Measurements from ENCODE around the gene WARS2. TPM values are rescaled to one million over a fixed set of nuclear protein-coding genes. Genes with fewer than 3 reads are reported as not detected.
"Not testable (repeated sequence)": the region's sequence is repeated elsewhere in the genome, so short reads cannot be mapped to it uniquely, and the experiment has no call there.

Gene WARS2
- total RNA-seq, 4 donors from 2014 or later, result 13.3 to 28.1 (median 16.2) TPM

DNA sequence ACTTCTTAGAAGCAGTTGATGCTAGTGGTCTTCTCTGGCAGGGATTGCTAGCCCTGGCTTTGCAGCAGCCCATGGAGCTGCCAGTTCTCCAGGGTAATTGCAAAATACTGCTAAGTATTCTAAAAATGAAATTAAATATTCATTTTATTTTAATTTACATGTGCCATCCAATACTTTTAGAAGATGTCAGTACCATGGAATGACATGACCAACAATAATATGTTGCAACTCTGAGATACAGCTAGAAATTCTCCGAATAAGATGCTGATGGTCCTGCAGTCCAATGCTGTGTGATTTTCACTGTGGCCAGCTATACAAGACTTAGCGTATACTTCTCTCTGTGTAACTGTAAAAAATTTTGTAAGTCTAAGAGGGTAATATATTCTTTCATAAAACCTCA is 20.0 kb upstream of the WARS2 start:
- TF ChIP-seq POLR2A (IDR thresholded peaks at IDR 0.05), result no peak
- TF ChIP-seq POLR2AphosphoS5 (IDR thresholded peaks at IDR 0.05), result no peak
- no peak for TF ChIP-seq EP300 (IDR thresholded peaks at IDR 0.05)
- TF ChIP-seq, protein P1, sequence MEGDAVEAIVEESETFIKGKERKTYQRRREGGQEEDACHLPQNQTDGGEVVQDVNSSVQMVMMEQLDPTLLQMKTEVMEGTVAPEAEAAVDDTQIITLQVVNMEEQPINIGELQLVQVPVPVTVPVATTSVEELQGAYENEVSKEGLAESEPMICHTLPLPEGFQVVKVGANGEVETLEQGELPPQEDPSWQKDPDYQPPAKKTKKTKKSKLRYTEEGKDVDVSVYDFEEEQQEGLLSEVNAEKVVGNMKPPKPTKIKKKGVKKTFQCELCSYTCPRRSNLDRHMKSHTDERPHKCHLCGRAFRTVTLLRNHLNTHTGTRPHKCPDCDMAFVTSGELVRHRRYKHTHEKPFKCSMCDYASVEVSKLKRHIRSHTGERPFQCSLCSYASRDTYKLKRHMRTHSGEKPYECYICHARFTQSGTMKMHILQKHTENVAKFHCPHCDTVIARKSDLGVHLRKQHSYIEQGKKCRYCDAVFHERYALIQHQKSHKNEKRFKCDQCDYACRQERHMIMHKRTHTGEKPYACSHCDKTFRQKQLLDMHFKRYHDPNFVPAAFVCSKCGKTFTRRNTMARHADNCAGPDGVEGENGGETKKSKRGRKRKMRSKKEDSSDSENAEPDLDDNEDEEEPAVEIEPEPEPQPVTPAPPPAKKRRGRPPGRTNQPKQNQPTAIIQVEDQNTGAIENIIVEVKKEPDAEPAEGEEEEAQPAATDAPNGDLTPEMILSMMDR (IDR thresholded peaks at IDR 0.05), result no peak
- Histone ChIP-seq H3K27ac (peak overlapping the region; percentile 49), H3K27me3 (no peaks in the 10 kb centered on the region), H3K9me3 (no peaks in the 10 kb centered on the region), H3K36me3 (peaks cover 32% of the 10 kb centered on the region), H3K4me3 (no peak overlapping the region), H3K4me1 (no peaks in the 10 kb centered on the region)
- 78% methylated on average over 2 of the region's 2 CpGs for WGBS
- no peak for DNase-seq (ENCODE audit: low spot score in 2 of 2)

- TF ChIP-seq POLR2AphosphoS5 (IDR thresholded peaks at IDR 0.05) (no peak), EP300 (IDR thresholded peaks at IDR 0.05) (no peak), POLR2A (IDR thresholded peaks at IDR 0.05) (no peak)
- peaks cover 32% of the 10 kb centered on the region for H3K36me3 ChIP-seq
- no peaks in the 10 kb centered on the region for H3K27me3 ChIP-seq
- 67% methylated on average over 2 of the region's 2 CpGs for WGBS
- no peaks in the 10 kb centered on the region for H3K9me3 ChIP-seq
- H3K27ac ChIP-seq, result peak overlapping the region; percentile 49
- H3K4me1 ChIP-seq, result no peaks in the 10 kb centered on the region
- no peak overlapping the region for H3K4me3 ChIP-seq
- no peak for DNase-seq (ENCODE audit: low spot score in 2 of 2)
Measured at GRCh38 chr1:119159966-119160365, 19.5 kb upstream of the WARS2 start.

DNA sequence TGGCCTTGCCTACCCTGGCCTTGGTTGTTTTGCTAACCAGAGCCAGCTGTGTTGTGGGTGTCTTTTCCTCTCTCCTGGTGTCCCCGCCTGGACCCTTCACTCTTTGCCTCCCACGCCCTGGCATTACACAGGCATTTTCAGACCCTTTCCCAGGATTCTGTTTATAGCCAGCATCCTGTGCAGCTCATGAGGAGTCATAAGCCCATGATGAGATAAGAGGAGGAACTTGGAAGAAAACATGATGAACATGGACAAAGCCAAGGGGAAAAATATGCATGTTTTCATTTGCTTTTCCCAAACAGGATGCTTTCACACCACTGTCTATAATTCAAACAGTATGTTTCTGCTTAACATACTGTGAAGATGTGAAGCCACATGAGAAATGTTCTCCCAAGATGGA is 18.7 kb upstream of the WARS2 start:
- DNase-seq (ENCODE audit: low spot score in 2 of 2), result no peak
- H3K36me3 ChIP-seq, result peaks cover 32% of the 10 kb centered on the region
- WGBS, result 59% methylated on average over 2 of the region's 2 CpGs
- H3K27ac ChIP-seq, result peak overlapping the region; percentile 70
- no peaks in the 10 kb centered on the region for H3K4me1 ChIP-seq
- no peak for TF ChIP-seq POLR2A (IDR thresholded peaks at IDR 0.05)
- TF ChIP-seq EP300 (IDR thresholded peaks at IDR 0.05), result no peak
- TF ChIP-seq, protein P1 (IDR thresholded peaks at IDR 0.05), result no peak
- no peak for TF ChIP-seq POLR2AphosphoS5 (IDR thresholded peaks at IDR 0.05)
- no peaks in the 10 kb centered on the region for H3K9me3 ChIP-seq
- no peaks in the 10 kb centered on the region for H3K27me3 ChIP-seq
- H3K4me3 ChIP-seq, result no peak overlapping the region

- whole genome bisulfite sequencing, result 98% methylated on average over 6 of the region's 6 CpGs
- not testable (repeated sequence) for H3K9me3 ChIP-seq; H3K27ac ChIP-seq; H3K27me3 ChIP-seq; DNase-seq (ENCODE audit: low spot score in 2 of 2); H3K4me1 ChIP-seq; H3K4me3 ChIP-seq
- peaks cover 23% of the 10 kb centered on the region for H3K36me3 ChIP-seq
Measured at GRCh38 chr1:119156761-119157160, 16.3 kb upstream of the WARS2 start.

DNA sequence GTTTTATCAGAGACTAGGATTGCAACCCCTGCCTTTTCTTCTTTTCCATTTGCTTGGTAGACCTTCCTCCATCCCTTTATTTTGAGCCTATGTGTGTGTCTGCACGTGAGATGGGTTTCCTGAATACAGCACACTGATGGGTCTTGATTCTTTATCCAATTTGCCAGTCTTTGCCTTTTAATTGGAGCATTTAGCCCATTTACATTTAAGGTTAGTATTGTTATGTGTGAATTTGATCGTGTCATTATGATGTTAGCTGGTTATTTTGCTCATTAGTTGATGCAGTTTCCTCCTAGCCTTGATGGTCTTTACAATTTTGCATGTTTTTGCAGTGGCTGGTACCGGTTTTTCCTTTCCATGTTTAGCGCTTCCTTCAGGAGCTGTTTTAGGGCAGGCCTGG is 14.6 kb upstream of the WARS2 start:
- DNase-seq (ENCODE audit: low spot score in 2 of 2); H3K27ac ChIP-seq; H3K4me3 ChIP-seq; H3K27me3 ChIP-seq; H3K4me1 ChIP-seq; H3K9me3 ChIP-seq: not testable (repeated sequence)
- WGBS, result 99% methylated on average over 4 of the region's 4 CpGs
- H3K36me3 ChIP-seq, result peaks cover 23% of the 10 kb centered on the region

- TF ChIP-seq, protein P1 (IDR thresholded peaks at IDR 0.05), result no peak
- TF ChIP-seq POLR2A (IDR thresholded peaks at IDR 0.05) (no peak), EP300 (IDR thresholded peaks at IDR 0.05) (no peak), POLR2AphosphoS5 (IDR thresholded peaks at IDR 0.05) (no peak)
- H3K27ac ChIP-seq, result no peak overlapping the region
- H3K27me3 ChIP-seq, result no peaks in the 10 kb centered on the region
- H3K9me3 ChIP-seq, result no peaks in the 10 kb centered on the region
- H3K36me3 ChIP-seq, result no peaks in the 10 kb centered on the region
- H3K4me1 ChIP-seq, result no peaks in the 10 kb centered on the region
- no peak overlapping the region for H3K4me3 ChIP-seq
- no peak for DNase-seq (ENCODE audit: low spot score in 2 of 2)
- 100% methylated on average over 1 of the region's 1 CpG for WGBS
Measured at GRCh38 chr1:119150150-119150549, 9.7 kb upstream of the WARS2 start.

GRCh38 chr1:119147661-119148090 is 7.2 kb upstream of the WARS2 start:
- Histone ChIP-seq H3K4me3 (no peak overlapping the region), H3K4me1 (no peaks in the 10 kb centered on the region), H3K9me3 (no peaks in the 10 kb centered on the region), H3K27ac (no peak overlapping the region), H3K27me3 (no peaks in the 10 kb centered on the region), H3K36me3 (no peaks in the 10 kb centered on the region)
- 66% methylated on average over 4 of the region's 4 CpGs for WGBS
- DNase-seq (ENCODE audit: low spot score in 2 of 2), result no peak
- TF ChIP-seq, protein P1 (IDR thresholded peaks at IDR 0.05), result no peak
- TF ChIP-seq EP300 (IDR thresholded peaks at IDR 0.05), result no peak
- no peak for TF ChIP-seq POLR2A (IDR thresholded peaks at IDR 0.05)
- no peak for TF ChIP-seq POLR2AphosphoS5 (IDR thresholded peaks at IDR 0.05)

Data from suprapubic skin (tissue), 4 donors.